ENCODE results near the gene LDLRAP1. TPM values are rescaled to one million over a fixed set of nuclear protein-coding genes. Genes with fewer than 3 reads are reported as not detected.

The LDLRAP1 gene
- total RNA-seq, 1 experiment from 2014 or later: 16.3 TPM

GRCh38 chr1:25524568-25525360 lies 18.6 kb upstream of the LDLRAP1 start:
- ATAC-seq (no peak), DNase-seq (ENCODE audit: low spot score) (no peak)
- H3K27ac Mint-ChIP-seq: no peak overlapping the region
- H3K4me1 Mint-ChIP-seq: peaks cover 4% of the 10 kb centered on the region
- no peaks in the 10 kb centered on the region for H3K27me3 Mint-ChIP-seq (ENCODE audit: low read depth)
- CTCF ChIA-PET: interaction anchor here (0.6 to 10.9 kb wide), 5 partner anchors 12 to 286 kb away, joined by 3 to 175 read pairs (median 4); no protein-coding TSS in a partner anchor
- H3K36me3 Mint-ChIP-seq: no peaks in the 10 kb centered on the region
- no peak for TF ChIP-seq FOXP4 (CRISPR knock-in tag; IDR thresholded peaks at IDR 0.05)
- no peak for TF ChIP-seq IRF2 (CRISPR knock-in tag; IDR thresholded peaks at IDR 0.05; ENCODE audit: borderline replicate concordance, low read depth)
- TF ChIP-seq, protein P1, sequence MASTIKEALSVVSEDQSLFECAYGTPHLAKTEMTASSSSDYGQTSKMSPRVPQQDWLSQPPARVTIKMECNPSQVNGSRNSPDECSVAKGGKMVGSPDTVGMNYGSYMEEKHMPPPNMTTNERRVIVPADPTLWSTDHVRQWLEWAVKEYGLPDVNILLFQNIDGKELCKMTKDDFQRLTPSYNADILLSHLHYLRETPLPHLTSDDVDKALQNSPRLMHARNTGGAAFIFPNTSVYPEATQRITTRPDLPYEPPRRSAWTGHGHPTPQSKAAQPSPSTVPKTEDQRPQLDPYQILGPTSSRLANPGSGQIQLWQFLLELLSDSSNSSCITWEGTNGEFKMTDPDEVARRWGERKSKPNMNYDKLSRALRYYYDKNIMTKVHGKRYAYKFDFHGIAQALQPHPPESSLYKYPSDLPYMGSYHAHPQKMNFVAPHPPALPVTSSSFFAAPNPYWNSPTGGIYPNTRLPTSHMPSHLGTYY (CRISPR knock-in tag; IDR thresholded peaks at IDR 0.05): no peak
- TF ChIP-seq ZNF317 (CRISPR knock-in tag; IDR thresholded peaks at IDR 0.05; ENCODE audit: borderline replicate concordance, low read depth): no peak
- no peak for TF ChIP-seq CTCF (IDR thresholded peaks at IDR 0.05)
- no peak for TF ChIP-seq SMAD3 (CRISPR knock-in tag; IDR thresholded peaks at IDR 0.05; ENCODE audit: borderline replicate concordance)
- TF ChIP-seq PRRX2 (CRISPR knock-in tag; IDR thresholded peaks at IDR 0.05): no peak
- TF ChIP-seq ZNF423 (CRISPR knock-in tag; IDR thresholded peaks at IDR 0.05): no peak
- TF ChIP-seq SOX15 (CRISPR knock-in tag; IDR thresholded peaks at IDR 0.05): no peak
- no peak for TF ChIP-seq ZNF532 (CRISPR knock-in tag; IDR thresholded peaks at IDR 0.05; ENCODE audit: borderline replicate concordance)
- no peak for TF ChIP-seq FOXJ3 (CRISPR knock-in tag; IDR thresholded peaks at IDR 0.05; ENCODE audit: borderline replicate concordance)
- TF ChIP-seq OVOL2 (CRISPR knock-in tag; IDR thresholded peaks at IDR 0.05; ENCODE audit: borderline replicate concordance): no peak
- TF ChIP-seq, protein P2, sequence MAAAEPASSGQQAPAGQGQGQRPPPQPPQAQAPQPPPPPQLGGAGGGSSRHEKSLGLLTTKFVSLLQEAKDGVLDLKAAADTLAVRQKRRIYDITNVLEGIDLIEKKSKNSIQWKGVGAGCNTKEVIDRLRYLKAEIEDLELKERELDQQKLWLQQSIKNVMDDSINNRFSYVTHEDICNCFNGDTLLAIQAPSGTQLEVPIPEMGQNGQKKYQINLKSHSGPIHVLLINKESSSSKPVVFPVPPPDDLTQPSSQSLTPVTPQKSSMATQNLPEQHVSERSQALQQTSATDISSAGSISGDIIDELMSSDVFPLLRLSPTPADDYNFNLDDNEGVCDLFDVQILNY (CRISPR knock-in tag; IDR thresholded peaks at IDR 0.05): no peak
- TF ChIP-seq, protein P3, sequence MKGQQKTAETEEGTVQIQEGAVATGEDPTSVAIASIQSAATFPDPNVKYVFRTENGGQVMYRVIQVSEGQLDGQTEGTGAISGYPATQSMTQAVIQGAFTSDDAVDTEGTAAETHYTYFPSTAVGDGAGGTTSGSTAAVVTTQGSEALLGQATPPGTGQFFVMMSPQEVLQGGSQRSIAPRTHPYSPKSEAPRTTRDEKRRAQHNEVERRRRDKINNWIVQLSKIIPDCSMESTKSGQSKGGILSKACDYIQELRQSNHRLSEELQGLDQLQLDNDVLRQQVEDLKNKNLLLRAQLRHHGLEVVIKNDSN (CRISPR knock-in tag; IDR thresholded peaks at IDR 0.05): no peak
- TF ChIP-seq NR3C1 (CRISPR knock-in tag; conservative IDR thresholded peaks at IDR 0.05; ENCODE audit: low read depth): no peak
- no peak for TF ChIP-seq ZNF671 (CRISPR knock-in tag; IDR thresholded peaks at IDR 0.05)
- TF ChIP-seq RELA (CRISPR knock-in tag; IDR thresholded peaks at IDR 0.05; ENCODE audit: borderline replicate concordance): no peak
- TF ChIP-seq PREB (CRISPR knock-in tag; IDR thresholded peaks at IDR 0.05; ENCODE audit: borderline replicate concordance): no peak
- TF ChIP-seq JAZF1 (CRISPR knock-in tag; IDR thresholded peaks at IDR 0.05): no peak
- peaks cover 12% of the 10 kb centered on the region for H3K9me3 Mint-ChIP-seq
- no peak overlapping the region for H3K4me3 Mint-ChIP-seq
- POLR2A ChIA-PET: no interaction called here

Data from WTC11 (cell line).